Chondrocyte (in vitro differentiated cells): Measurements from ENCODE around the gene TSC2. TPM values are rescaled to one million over a fixed set of nuclear protein-coding genes. Genes with fewer than 3 reads are reported as not detected.

Source experiments
- DNase-seq: peaks from one replicate; pipeline ENCODE4 v3.0.0; 2021; ENCODE audit warnings: mixed read lengths, low spot score
- H3K27ac Mint-ChIP-seq: one replicate; pipeline ENCODE4 v1.8.0; 2021; ENCODE audit warnings: mild to moderate bottlenecking, moderate library complexity, mixed read lengths; ENCODE audit not compliant: unreplicated experiment
- H3K27me3 Mint-ChIP-seq: 2 replicates; pipeline ENCODE4 v1.8.0; 2021; ENCODE audit warnings: low read depth, mixed read lengths
- H3K36me3 Mint-ChIP-seq: 2 replicates; pipeline ENCODE4 v1.8.0; 2021; ENCODE audit warnings: low read depth, mixed read lengths
- H3K4me1 Mint-ChIP-seq: 2 replicates; pipeline ENCODE4 v1.8.0; 2021; ENCODE audit warnings: low read depth, mild to moderate bottlenecking, mixed read lengths
- H3K4me3 Mint-ChIP-seq: one replicate; pipeline ENCODE4 v1.8.0; 2021; ENCODE audit warnings: mild to moderate bottlenecking, moderate library complexity, mixed read lengths; ENCODE audit not compliant: unreplicated experiment
- H3K9me3 Mint-ChIP-seq: 2 replicates; pipeline ENCODE4 v1.8.0; 2021; ENCODE audit warnings: low read depth, mixed read lengths
- CTCF ChIP-seq: fragments of 200-600 bp; sonication (generic); IDR thresholded peaks from 2 replicates; pipeline ENCODE4 v1.5.0; 2021; ENCODE audit warnings: antibody characterized with exemption, mild to moderate bottlenecking, moderate library complexity
- total RNA-seq: library from RNA; stranded (reverse); gene quantifications from 3 replicates; pipeline ENCODE4 v1.2.1, GENCODE V29; 2021

Gene TSC2
- total RNA-seq, 1 donor from 2014 or later: 108 TPM

- peak overlapping the region; percentile 46 for H3K4me3 Mint-ChIP-seq
- TF ChIP-seq CTCF: no peak
- no peaks in the 10 kb centered on the region for H3K36me3 Mint-ChIP-seq
Measured at GRCh38 chr16:2019921-2020831, 27.6 kb upstream of the TSC2 start.

GRCh38 chr16:2022723-2023091, 25.1 kb upstream of the TSC2 start:
- TF ChIP-seq CTCF: no peak
- peak overlapping the region; percentile 71 for H3K4me3 Mint-ChIP-seq
- DNase-seq: no peak
- H3K27ac Mint-ChIP-seq: peak overlapping the region; percentile 41
- no peaks in the 10 kb centered on the region for H3K36me3 Mint-ChIP-seq
- peaks cover 13% of the 10 kb centered on the region for H3K27me3 Mint-ChIP-seq
- H3K4me1 Mint-ChIP-seq: peaks cover 25% of the 10 kb centered on the region
- H3K9me3 Mint-ChIP-seq: no peaks in the 10 kb centered on the region

More at GRCh38 chr16:2019921-2020831, 27.6 kb upstream of the TSC2 start:
- DNase-seq: no peak
- no peak overlapping the region for H3K27ac Mint-ChIP-seq
- no peaks in the 10 kb centered on the region for H3K9me3 Mint-ChIP-seq
- peaks cover 13% of the 10 kb centered on the region for H3K27me3 Mint-ChIP-seq
- peaks cover 19% of the 10 kb centered on the region for H3K4me1 Mint-ChIP-seq

- no peaks in the 10 kb centered on the region for H3K9me3 Mint-ChIP-seq
- peak overlapping the region; percentile 45 for H3K27ac Mint-ChIP-seq
- peaks cover 31% of the 10 kb centered on the region for H3K4me1 Mint-ChIP-seq
- peak overlapping the region; percentile 71 for H3K4me3 Mint-ChIP-seq
- no peaks in the 10 kb centered on the region for H3K36me3 Mint-ChIP-seq
- peak; percentile 98 for TF ChIP-seq CTCF
- no peak for DNase-seq
- H3K27me3 Mint-ChIP-seq: peaks cover 13% of the 10 kb centered on the region
Measured at GRCh38 chr16:2023092-2024031, 24.4 kb upstream of the TSC2 start.

GRCh38 chr16:2024032-2024420, 23.8 kb upstream of the TSC2 start:
- no peak for TF ChIP-seq CTCF
- no peak for DNase-seq
- no peak overlapping the region for H3K4me3 Mint-ChIP-seq
- no peaks in the 10 kb centered on the region for H3K9me3 Mint-ChIP-seq
- no peaks in the 10 kb centered on the region for H3K36me3 Mint-ChIP-seq
- H3K27ac Mint-ChIP-seq: peak overlapping the region; percentile 17
- peaks cover 37% of the 10 kb centered on the region for H3K4me1 Mint-ChIP-seq
- peaks cover 10% of the 10 kb centered on the region for H3K27me3 Mint-ChIP-seq

GRCh38 chr16:2025251-2025650, 22.5 kb upstream of the TSC2 start:
- no peak for TF ChIP-seq CTCF
- no peak overlapping the region for H3K4me3 Mint-ChIP-seq
- peaks cover 9% of the 10 kb centered on the region for H3K27me3 Mint-ChIP-seq
- H3K36me3 Mint-ChIP-seq: no peaks in the 10 kb centered on the region
- H3K9me3 Mint-ChIP-seq: no peaks in the 10 kb centered on the region
- no peak overlapping the region for H3K27ac Mint-ChIP-seq
- H3K4me1 Mint-ChIP-seq: peaks cover 37% of the 10 kb centered on the region
- DNase-seq: no peak
